ENCODE measurements around the gene ADRB1. TPM values are rescaled to one million over a fixed set of nuclear protein-coding genes. Genes with fewer than 3 reads are reported as not detected.

ADRB1 gene
- total RNA-seq, 4 donors from 2014 or later = 0.18 to 1.1 (median 0.27) TPM; not detected in 1

DNA sequence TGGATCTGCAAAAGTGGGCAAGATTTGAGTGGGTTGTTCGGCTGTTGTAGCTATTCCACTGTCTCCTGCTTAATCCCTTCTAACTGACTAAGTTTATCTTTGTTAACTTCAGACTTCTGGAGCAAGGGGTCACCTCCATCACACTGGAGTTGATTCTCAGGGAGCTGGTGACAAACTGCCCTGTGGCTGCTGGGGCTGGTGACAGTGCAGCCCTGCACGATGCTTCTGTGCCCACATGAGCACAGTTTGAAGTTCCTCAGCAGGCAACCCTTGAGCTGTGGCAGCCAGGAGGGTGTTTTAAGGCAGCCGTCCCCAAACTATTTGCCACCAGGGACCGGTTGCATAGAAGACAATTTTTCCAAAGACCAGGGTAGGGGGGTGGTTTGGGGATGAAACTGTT is 40.5 kb downstream of the ADRB1 start:
- Histone ChIP-seq H3K4me1 (no peaks in the 10 kb centered on the region), H3K27ac (no peak overlapping the region), H3K9me3 (no peaks in the 10 kb centered on the region), H3K36me3 (no peaks in the 10 kb centered on the region), H3K4me3 (no peak overlapping the region), H3K27me3 (no peaks in the 10 kb centered on the region)
- TF ChIP-seq POLR2A (IDR thresholded peaks at IDR 0.05) = no peak
- TF ChIP-seq, protein P1, sequence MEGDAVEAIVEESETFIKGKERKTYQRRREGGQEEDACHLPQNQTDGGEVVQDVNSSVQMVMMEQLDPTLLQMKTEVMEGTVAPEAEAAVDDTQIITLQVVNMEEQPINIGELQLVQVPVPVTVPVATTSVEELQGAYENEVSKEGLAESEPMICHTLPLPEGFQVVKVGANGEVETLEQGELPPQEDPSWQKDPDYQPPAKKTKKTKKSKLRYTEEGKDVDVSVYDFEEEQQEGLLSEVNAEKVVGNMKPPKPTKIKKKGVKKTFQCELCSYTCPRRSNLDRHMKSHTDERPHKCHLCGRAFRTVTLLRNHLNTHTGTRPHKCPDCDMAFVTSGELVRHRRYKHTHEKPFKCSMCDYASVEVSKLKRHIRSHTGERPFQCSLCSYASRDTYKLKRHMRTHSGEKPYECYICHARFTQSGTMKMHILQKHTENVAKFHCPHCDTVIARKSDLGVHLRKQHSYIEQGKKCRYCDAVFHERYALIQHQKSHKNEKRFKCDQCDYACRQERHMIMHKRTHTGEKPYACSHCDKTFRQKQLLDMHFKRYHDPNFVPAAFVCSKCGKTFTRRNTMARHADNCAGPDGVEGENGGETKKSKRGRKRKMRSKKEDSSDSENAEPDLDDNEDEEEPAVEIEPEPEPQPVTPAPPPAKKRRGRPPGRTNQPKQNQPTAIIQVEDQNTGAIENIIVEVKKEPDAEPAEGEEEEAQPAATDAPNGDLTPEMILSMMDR (IDR thresholded peaks at IDR 0.05) = no peak
- 86 to 93% methylated on average over 2 to 4 of the region's 4 CpGs for WGBS, 2 donors
- no peak for DNase-seq
- intact Hi-C loops (cut with DNase I) = no loop called here

DNA sequence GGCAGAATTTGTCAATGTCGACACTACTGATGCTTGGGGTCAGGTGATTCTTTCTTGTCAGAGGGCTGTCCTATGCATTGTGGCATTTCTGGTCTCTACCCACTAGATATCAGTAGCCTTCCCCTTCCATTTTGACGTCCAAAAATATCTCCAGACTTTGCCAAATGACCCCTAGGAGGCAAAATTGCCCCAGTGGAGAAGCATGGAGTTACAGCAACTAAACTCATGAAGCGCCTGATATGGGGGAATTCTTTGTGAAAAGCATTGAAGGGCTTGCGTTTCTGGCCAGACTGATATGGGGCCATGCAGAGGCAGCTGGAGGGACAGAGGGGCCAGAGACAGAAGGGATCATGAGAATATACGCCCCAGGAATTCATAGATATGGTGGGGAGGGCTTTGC is 43.6 kb downstream of the ADRB1 start:
- Histone ChIP-seq H3K9me3 (no peaks in the 10 kb centered on the region), H3K36me3 (no peaks in the 10 kb centered on the region), H3K4me3 (no peak overlapping the region), H3K27me3 (no peaks in the 10 kb centered on the region), H3K27ac (no peak overlapping the region), H3K4me1 (no peaks in the 10 kb centered on the region)
- WGBS, 2 donors = 76 to 86% methylated on average over 5 of the region's 5 CpGs
- intact Hi-C loops (cut with DNase I) = no loop called here
- no peak for DNase-seq
- TF ChIP-seq, protein P1 (IDR thresholded peaks at IDR 0.05) = no peak
- TF ChIP-seq POLR2A (IDR thresholded peaks at IDR 0.05) = no peak

DNA sequence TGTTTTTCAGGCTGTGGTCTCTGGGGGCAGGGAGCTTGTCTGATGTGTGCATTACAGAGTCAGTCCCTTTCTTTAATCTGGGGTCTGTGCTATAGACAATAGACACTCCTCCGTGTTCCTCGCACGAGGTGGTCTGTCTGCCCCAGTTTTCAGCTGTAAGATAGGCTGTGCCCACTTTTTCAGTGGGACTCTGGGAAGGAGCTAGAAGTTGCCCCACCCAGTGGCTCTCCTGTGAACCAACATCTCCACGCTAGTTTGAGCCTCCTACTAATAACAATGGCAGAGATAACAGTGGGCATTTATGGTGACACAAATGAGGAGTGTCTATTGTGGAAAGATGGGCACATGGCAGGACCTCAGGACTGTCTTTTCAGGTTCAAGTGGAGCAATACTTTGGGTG is 44.0 kb downstream of the ADRB1 start:
- Histone ChIP-seq H3K36me3 (no peaks in the 10 kb centered on the region), H3K4me3 (no peak overlapping the region), H3K9me3 (no peaks in the 10 kb centered on the region), H3K4me1 (no peaks in the 10 kb centered on the region), H3K27ac (no peak overlapping the region), H3K27me3 (no peaks in the 10 kb centered on the region)
- TF ChIP-seq, protein P1 (IDR thresholded peaks at IDR 0.05) = no peak
- TF ChIP-seq POLR2A (IDR thresholded peaks at IDR 0.05) = no peak
- WGBS, 2 donors = 80 to 83% methylated on average over 4 of the region's 4 CpGs
- intact Hi-C loops (cut with DNase I) = no loop called here
- no peak for DNase-seq

DNA sequence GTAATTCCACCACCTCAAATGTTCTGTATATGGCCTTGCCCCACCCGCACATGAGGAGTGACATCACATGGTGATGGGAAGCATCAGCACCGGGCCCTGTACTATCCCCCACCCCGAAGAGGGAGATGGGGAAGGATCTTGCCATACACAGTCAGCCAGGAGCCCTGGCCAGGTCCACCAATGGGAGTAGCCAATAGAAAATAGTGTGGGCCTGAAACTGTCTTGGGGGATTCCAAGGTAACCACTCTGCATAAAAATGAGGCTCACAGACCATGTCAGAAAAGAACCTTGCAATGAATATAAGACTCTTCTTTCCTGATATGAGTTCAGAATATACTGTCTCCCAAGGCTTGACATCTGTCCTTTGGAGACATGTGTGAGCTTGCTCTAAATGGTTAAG is 51.1 kb downstream of the ADRB1 start:
- Histone ChIP-seq H3K27ac (no peak overlapping the region), H3K27me3 (peaks cover 0 to 1% (median 0%) of the 10 kb centered on the region in 4 donors), H3K9me3 (no peaks in the 10 kb centered on the region), H3K4me1 (no peaks in the 10 kb centered on the region), H3K4me3 (no peak overlapping the region), H3K36me3 (no peaks in the 10 kb centered on the region)
- WGBS, 2 donors = 78 to 100% methylated on average over 1 to 3 of the region's 3 CpGs
- no peak for TF ChIP-seq POLR2A (IDR thresholded peaks at IDR 0.05)
- TF ChIP-seq, protein P1 (IDR thresholded peaks at IDR 0.05) = no peak
- intact Hi-C loops (cut with DNase I) = no loop called here
- no peak for DNase-seq

DNA sequence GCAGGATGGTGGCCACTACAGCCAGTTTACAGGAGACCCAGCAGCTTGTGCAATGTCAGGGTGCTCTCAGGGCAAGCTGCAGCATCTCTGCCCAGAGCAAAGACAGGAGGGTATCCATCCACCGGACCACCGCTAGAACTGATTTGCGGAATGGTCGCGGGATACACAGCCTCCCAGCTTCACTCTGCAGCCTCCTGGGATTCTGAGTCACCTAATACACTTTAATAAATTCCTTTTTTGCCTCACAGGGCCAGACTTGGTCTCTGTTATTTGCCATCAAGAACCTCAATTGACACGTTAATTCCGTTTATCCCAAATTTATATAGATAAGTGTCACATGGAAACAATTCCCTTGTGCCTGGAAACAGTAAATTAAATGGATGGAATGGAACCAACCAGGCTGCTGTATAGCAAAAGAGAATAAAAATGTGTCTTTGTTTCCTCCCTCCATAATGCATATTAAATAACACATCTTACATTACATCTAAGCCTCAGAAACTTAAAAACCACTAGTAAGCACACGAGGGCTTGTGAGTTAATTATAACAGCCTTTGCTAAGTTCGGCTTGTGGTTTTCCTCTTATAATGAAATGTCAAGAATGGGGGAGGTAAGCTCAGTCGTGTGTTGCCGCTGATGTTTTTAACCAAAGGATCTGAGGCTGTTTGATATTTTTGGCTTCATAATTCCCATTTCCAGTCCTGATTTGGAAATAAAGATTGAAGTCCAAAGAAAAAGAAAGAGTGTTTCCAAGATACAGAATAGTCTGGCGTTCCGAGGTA is 52.1 kb downstream of the ADRB1 start:
- DNase-seq = no peak
- H3K36me3 ChIP-seq = no peaks in the 10 kb centered on the region
- TF ChIP-seq, protein P1 (IDR thresholded peaks at IDR 0.05) = no peak
- TF ChIP-seq POLR2A (IDR thresholded peaks at IDR 0.05) = no peak
- peaks cover 2 to 9% (median 3%) of the 10 kb centered on the region in 3 donors for H3K4me1 ChIP-seq
- intact Hi-C loops (cut with DNase I) = no loop called here
- peaks cover 0 to 11% (median 0%) of the 10 kb centered on the region in 4 donors for H3K27me3 ChIP-seq
- no peak overlapping the region for H3K27ac ChIP-seq
- 71 to 76% methylated on average over 13 of the region's 13 CpGs for WGBS, 2 donors
- no peaks in the 10 kb centered on the region for H3K9me3 ChIP-seq
- no peak overlapping the region for H3K4me3 ChIP-seq

Other genes starting within 250 kb of the ADRB1 start
- gene DCLRE1A, start 189.8 kb upstream of the ADRB1 start, total RNA-seq = 1 to 10 TPM; 2.2 to 5.6 (median 4.7) TPM
- gene NHLRC2, start 189.2 kb upstream of the ADRB1 start, total RNA-seq = 10 to 100 TPM; 14.1 to 42.0 (median 31.2) TPM
- 10 to 100 TPM; 15.5 to 28.4 (median 23.5) TPM for gene CCDC186, start 130.3 kb downstream of the ADRB1 start, total RNA-seq
- 1 to 10 TPM in 1 of 4 donors, under 1 TPM in 1, not detected in 2; under 0.01 to 1.3 TPM for gene TDRD1, start 135.5 kb downstream of the ADRB1 start, total RNA-seq
- 1 to 10 TPM; 2.9 to 5.7 (median 4.9) TPM for gene VWA2, start 195.4 kb downstream of the ADRB1 start, total RNA-seq